HEK293 (cell line): Measurements from ENCODE around the gene SLC22A13.

ENCODE experiments used
- CTCF ChIP-seq: fragments of 450-650 bp; formaldehyde crosslinking; IDR thresholded peaks from 2 replicates; pipeline ENCODE4 v1.5.1; 2016; ENCODE audit warnings: missing biosample characterization, missing genetic modification characterization
- ZNF155 ChIP-seq: fragments of 450-650 bp; formaldehyde crosslinking; IDR thresholded peaks from 2 replicates; pipeline ENCODE4 v1.5.1; 2016; ENCODE audit warnings: missing biosample characterization, missing genetic modification characterization
- ZNF211 ChIP-seq: fragments of 450-650 bp; formaldehyde crosslinking; IDR thresholded peaks from 2 replicates; pipeline ENCODE4 v1.5.1; 2016; ENCODE audit warnings: low read depth, missing biosample characterization, missing genetic modification characterization
- ZNF416 ChIP-seq: fragments of 450-650 bp; formaldehyde crosslinking; IDR thresholded peaks from 2 replicates; pipeline ENCODE4 v1.5.1; 2016; ENCODE audit warnings: missing biosample characterization, missing genetic modification characterization

DNA sequence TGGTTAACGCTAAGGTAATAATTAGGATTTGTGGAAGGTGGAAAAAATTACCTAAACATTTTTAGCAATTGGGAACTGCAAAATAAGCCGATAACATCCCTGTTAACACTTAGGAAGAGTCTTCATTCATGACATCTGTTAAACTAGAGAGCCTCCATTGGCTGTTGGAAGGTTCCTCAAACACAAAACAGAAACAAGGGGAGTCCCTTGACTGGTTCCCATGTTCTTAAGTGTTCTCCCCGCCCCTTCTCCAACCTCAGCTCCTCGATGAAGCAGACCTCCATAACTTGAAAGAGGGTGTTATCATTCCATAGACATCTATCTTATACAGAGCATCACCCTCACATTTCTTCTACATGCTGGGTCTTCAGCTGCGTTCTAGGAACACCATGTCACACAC is 2.5 kb downstream of the SLC22A13 start:
- TF ChIP-seq ZNF211 (tag by site-specific recombination): no peak
- TF ChIP-seq ZNF416: no peak
- no peak for TF ChIP-seq CTCF (tag by site-specific recombination)
- no peak for TF ChIP-seq ZNF155 (tag by site-specific recombination)
